Measurements from ENCODE around the gene ADAM15. TPM values are rescaled to one million over a fixed set of nuclear protein-coding genes. Genes with fewer than 3 reads are reported as not detected.
A peak's percentile ranks its signal among the peaks of the same experiment; 100 is the strongest.

Gene ADAM15
- total RNA-seq, 2 experiments from 2014 or later, result 29.7 to 29.8 TPM

- ATAC-seq (no peak), DNase-seq (no peak)
- peaks cover 20% of the 10 kb centered on the region for H3K36me3 Mint-ChIP-seq (ENCODE audit: low read depth)
- H3K9me3 Mint-ChIP-seq (ENCODE audit: insufficient read depth), result no peaks in the 10 kb centered on the region
- no peak overlapping the region for H3K27ac Mint-ChIP-seq
- ChIA-PET CTCF (interaction anchor here (0.8 to 13.8 kb wide), 7 partner anchors 10 to 497 kb away, joined by 3 to 205 read pairs (median 6); no protein-coding TSS in a partner anchor), POLR2A (interaction anchor here (0.7 kb wide), 1 partner anchor 39 kb away, joined by 3 read pairs; no protein-coding TSS in a partner anchor)
- H3K4me1 Mint-ChIP-seq (ENCODE audit: low read depth), result peaks cover 21% of the 10 kb centered on the region
- H3K4me3 Mint-ChIP-seq, result no peak overlapping the region
- no peaks in the 10 kb centered on the region for H3K27me3 Mint-ChIP-seq (ENCODE audit: low read depth)
Measured at GRCh38 chr1:155057104-155057503, 6.0 kb downstream of the ADAM15 start.

GRCh38 chr1:155057788-155058211 lies 6.7 kb downstream of the ADAM15 start:
- Mint-ChIP-seq H3K9me3 (ENCODE audit: insufficient read depth) (no peaks in the 10 kb centered on the region), H3K27ac (no peak overlapping the region), H3K4me3 (no peak overlapping the region), H3K4me1 (ENCODE audit: low read depth) (peaks cover 20% of the 10 kb centered on the region), H3K27me3 (ENCODE audit: low read depth) (no peaks in the 10 kb centered on the region), H3K36me3 (ENCODE audit: low read depth) (peaks cover 20% of the 10 kb centered on the region)
- no peak for DNase-seq
- ChIA-PET POLR2A (interaction anchor here (0.7 kb wide), 1 partner anchor 40 kb away, joined by 3 read pairs; no protein-coding TSS in a partner anchor), CTCF (interaction anchor here (0.8 to 13.8 kb wide), 9 partner anchors 10 to 497 kb away, joined by 3 to 205 read pairs (median 5); partner anchors contain the start of gene PBXIP1)
- ATAC-seq, result no peak

- Mint-ChIP-seq H3K27me3 (ENCODE audit: low read depth) (no peaks in the 10 kb centered on the region), H3K9me3 (ENCODE audit: insufficient read depth) (no peaks in the 10 kb centered on the region), H3K27ac (no peak overlapping the region), H3K4me3 (no peak overlapping the region), H3K4me1 (ENCODE audit: low read depth) (peaks cover 32% of the 10 kb centered on the region), H3K36me3 (ENCODE audit: low read depth) (peaks cover 20% of the 10 kb centered on the region)
- DNase-seq, result no peak
- CTCF ChIA-PET, result interaction anchor here (0.6 to 13.8 kb wide), 17 partner anchors 9 to 501 kb away, joined by 3 to 205 read pairs (median 8); partner anchors contain the start of genes ADAM15, FLAD1, KRTCAP2 and ZBTB7B
- no peak for ATAC-seq
- POLR2A ChIA-PET, result interaction anchor here (1.1 kb wide), 1 partner anchor 123 kb away, joined by 3 read pairs; no protein-coding TSS in a partner anchor
Measured at GRCh38 chr1:155060736-155061135, 9.6 kb downstream of the ADAM15 start.

- Mint-ChIP-seq H3K27me3 (ENCODE audit: low read depth) (no peaks in the 10 kb centered on the region), H3K36me3 (ENCODE audit: low read depth) (peaks cover 18% of the 10 kb centered on the region), H3K27ac (peak overlapping the region; percentile 34), H3K9me3 (ENCODE audit: insufficient read depth) (no peaks in the 10 kb centered on the region), H3K4me1 (ENCODE audit: low read depth) (peaks cover 36% of the 10 kb centered on the region), H3K4me3 (no peak overlapping the region)
- peak; percentile 65 for ATAC-seq
- CTCF ChIA-PET, result interaction anchor here (0.6 to 13.8 kb wide), 32 partner anchors 10 to 502 kb away, joined by 3 to 205 read pairs (median 4); partner anchors contain the start of genes ADAM15, CKS1B, EFNA3 and FLAD1
- POLR2A ChIA-PET, result interaction anchor here (0.8 to 1.1 kb wide), 3 partner anchors 16 to 124 kb away, joined by 3 read pairs; no protein-coding TSS in a partner anchor
- DNase-seq, result peak; percentile 96
Measured at GRCh38 chr1:155061381-155062150, 10.4 kb downstream of the ADAM15 start.

- ATAC-seq (no peak), DNase-seq (no peak)
- Mint-ChIP-seq H3K36me3 (ENCODE audit: low read depth) (peaks cover 22% of the 10 kb centered on the region), H3K27ac (no peak overlapping the region), H3K9me3 (ENCODE audit: insufficient read depth) (no peaks in the 10 kb centered on the region), H3K27me3 (ENCODE audit: low read depth) (no peaks in the 10 kb centered on the region), H3K4me3 (peak overlapping the region; percentile 89), H3K4me1 (ENCODE audit: low read depth) (peaks cover 41% of the 10 kb centered on the region)
- ChIA-PET CTCF (interaction anchor here (0.6 to 13.8 kb wide), 32 partner anchors 9 to 502 kb away, joined by 3 to 205 read pairs (median 6); partner anchors contain the start of genes ADAM15, CKS1B, EFNA3 and FLAD1), POLR2A (interaction anchor here (0.8 to 0.9 kb wide), 2 partner anchors 17 to 46 kb away, joined by 3 read pairs; no protein-coding TSS in a partner anchor)
Measured at GRCh38 chr1:155062151-155062686, 11.1 kb downstream of the ADAM15 start.

DNA sequence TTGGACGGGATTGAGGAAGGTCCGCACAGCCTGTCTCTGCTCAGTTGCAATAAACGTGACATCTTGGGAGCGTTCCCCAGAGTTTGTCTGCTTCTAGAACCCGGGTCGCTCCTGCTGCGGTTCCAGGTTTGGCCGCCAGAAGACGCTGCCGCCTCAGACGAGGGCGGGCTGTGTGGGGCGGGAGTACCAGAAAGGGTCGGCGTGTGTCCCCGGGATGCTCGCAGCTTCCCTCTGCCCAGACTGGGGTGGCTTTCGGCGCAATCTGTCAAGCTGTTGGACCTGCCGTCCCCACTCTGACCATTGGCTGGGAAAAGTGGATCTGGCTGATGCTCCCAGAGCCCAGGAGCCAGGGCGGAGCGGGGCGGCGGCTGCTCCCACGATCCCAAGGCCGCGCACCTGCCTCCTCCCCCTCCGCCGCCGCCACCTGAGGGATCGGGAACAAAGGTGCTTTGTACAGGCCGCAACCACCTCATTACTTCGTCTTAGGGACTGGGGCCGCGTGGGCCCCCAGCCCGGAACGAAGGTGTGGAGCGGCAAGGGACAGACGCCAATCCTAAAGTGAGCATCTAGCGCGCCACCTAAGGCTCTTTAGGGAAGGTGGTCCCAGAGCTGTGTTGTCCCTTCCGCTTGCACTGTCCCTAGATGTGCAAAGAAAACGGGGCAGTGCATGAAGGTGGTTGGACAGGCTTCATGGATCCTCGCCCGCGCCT lies 11.7 kb downstream of the ADAM15 start:
- DNase-seq (peak; percentile 88), ATAC-seq (peak; percentile 48)
- Mint-ChIP-seq H3K36me3 (ENCODE audit: low read depth) (peaks cover 18% of the 10 kb centered on the region), H3K9me3 (ENCODE audit: insufficient read depth) (no peaks in the 10 kb centered on the region), H3K4me1 (ENCODE audit: low read depth) (peaks cover 41% of the 10 kb centered on the region), H3K27ac (no peak overlapping the region), H3K27me3 (ENCODE audit: low read depth) (no peaks in the 10 kb centered on the region), H3K4me3 (peak overlapping the region; percentile 89)
- CTCF ChIA-PET, result interaction anchor here (0.8 to 13.8 kb wide), 10 partner anchors 11 to 503 kb away, joined by 3 to 205 read pairs (median 16); partner anchors contain the start of genes ADAM15, EFNA3, FLAD1 and KRTCAP2
- POLR2A ChIA-PET, result interaction anchor here (0.6 kb wide), 1 partner anchor 29 kb away, joined by 3 read pairs; no protein-coding TSS in a partner anchor

- H3K27ac Mint-ChIP-seq, result peak within 1 kb of the TSS; percentile 51
- peaks cover 15% of the 10 kb centered on the region for H3K36me3 Mint-ChIP-seq (ENCODE audit: low read depth)
- DNase-seq (peak; percentile 90), ATAC-seq (peak; percentile 85)
- no peaks in the 10 kb centered on the region for H3K27me3 Mint-ChIP-seq (ENCODE audit: low read depth)
- ChIA-PET POLR2A (interaction anchor here (0.6 kb wide), 1 partner anchor 28 kb away, joined by 3 read pairs; no protein-coding TSS in a partner anchor), CTCF (interaction anchor here (0.8 to 13.8 kb wide), 9 partner anchors 12 to 503 kb away, joined by 3 to 205 read pairs (median 14); partner anchors contain the start of genes ADAM15, EFNA3, FLAD1 and KRTCAP2)
- no peaks in the 10 kb centered on the region for H3K9me3 Mint-ChIP-seq (ENCODE audit: insufficient read depth)
- H3K4me1 Mint-ChIP-seq (ENCODE audit: low read depth), result peaks cover 41% of the 10 kb centered on the region
- H3K4me3 Mint-ChIP-seq, result peak within 1 kb of the TSS; percentile 89
Measured at GRCh38 chr1:155063550-155064110, 12.5 kb downstream of the ADAM15 start, which contains the start of gene EFNA4. EFNA4 (plus strand) TSS chr1:155063740; CDS start chr1:155063824, 84 bp downstream.

DNA sequence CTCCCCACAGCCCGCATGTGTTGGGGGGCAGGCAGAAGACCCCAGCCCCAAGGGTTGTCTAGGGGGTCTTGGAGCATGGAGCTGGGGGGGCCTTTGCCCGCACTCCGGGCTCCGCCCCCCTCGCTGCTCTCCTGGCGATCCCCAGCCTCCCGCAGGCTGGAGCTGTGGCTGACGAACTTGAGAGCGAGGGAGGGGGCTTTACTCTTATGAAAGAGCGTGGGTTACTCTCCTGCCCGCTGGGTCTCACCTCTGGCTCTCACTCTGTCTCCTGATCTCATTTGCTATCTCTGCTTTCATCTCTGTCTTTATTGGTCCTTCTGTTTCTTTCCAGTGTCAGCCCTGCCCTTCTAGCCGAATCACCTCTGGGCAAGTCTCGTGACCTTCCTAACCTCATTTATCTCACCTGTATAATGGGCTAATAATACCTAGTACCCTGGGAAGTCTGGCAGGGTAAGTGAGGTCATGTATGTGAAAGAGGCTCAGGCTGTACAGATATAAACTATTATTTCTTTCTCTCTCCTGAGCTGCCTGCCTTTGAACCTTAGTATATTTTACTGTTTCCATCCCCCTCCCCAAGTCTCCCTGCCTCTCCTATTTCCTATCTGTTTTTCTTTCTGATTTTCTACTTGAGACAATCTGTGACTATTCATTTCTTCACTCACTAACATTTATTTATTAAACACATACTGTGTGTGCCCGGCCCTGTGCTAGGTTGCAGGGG lies 13.2 kb downstream of the ADAM15 start:
- Mint-ChIP-seq H3K36me3 (ENCODE audit: low read depth) (peaks cover 15% of the 10 kb centered on the region), H3K27ac (no peak overlapping the region), H3K4me1 (ENCODE audit: low read depth) (peaks cover 41% of the 10 kb centered on the region), H3K9me3 (ENCODE audit: insufficient read depth) (no peaks in the 10 kb centered on the region), H3K4me3 (peak overlapping the region; percentile 89), H3K27me3 (ENCODE audit: low read depth) (no peaks in the 10 kb centered on the region)
- DNase-seq, result no peak
- CTCF ChIA-PET, result interaction anchor here (0.8 to 10.3 kb wide), 10 partner anchors 11 to 505 kb away, joined by 3 to 201 read pairs (median 4); partner anchors contain the start of genes ADAM15 and KRTCAP2
- POLR2A ChIA-PET, result interaction anchor here (0.8 kb wide), 1 partner anchor 109 kb away, joined by 3 read pairs; no protein-coding TSS in a partner anchor
- peak; percentile 8 for ATAC-seq

DNA sequence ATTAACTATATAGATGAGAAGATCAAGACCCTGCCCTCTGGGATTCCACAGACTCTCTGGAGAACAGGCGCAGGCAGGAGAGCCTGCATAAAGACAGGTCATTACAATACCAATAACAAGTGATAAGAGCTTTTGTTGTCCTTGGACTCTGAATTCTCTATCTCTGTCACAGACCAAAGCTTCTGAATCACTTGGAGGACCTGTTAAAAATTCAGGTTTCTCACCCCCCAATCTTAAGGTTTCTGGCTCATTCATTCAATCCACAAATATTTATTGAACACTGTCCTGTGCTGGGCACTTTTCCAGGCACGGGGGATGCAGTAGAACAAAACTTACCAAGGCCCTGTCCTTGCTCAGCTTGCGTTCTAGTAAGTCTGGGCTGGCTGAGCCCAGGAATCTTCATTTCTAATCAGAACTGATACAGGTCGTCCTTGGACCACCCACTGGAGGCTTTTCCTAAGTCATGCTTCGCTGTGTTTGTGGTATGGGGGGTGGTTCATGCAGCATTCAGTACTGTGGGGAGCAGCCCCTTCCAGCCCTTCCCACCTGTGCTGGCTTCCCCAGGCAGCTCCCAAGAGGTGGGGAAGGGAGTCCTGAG lies 13.8 kb downstream of the ADAM15 start:
- H3K27me3 Mint-ChIP-seq (ENCODE audit: low read depth), result no peaks in the 10 kb centered on the region
- peak overlapping the region; percentile 89 for H3K4me3 Mint-ChIP-seq
- DNase-seq (no peak), ATAC-seq (no peak)
- POLR2A ChIA-PET, result interaction anchor here (0.8 kb wide), 1 partner anchor 110 kb away, joined by 3 read pairs; no protein-coding TSS in a partner anchor
- CTCF ChIA-PET, result interaction anchor here (0.8 to 10.3 kb wide), 10 partner anchors 11 to 505 kb away, joined by 3 to 201 read pairs (median 4); partner anchors contain the start of genes ADAM15 and KRTCAP2
- peaks cover 15% of the 10 kb centered on the region for H3K36me3 Mint-ChIP-seq (ENCODE audit: low read depth)
- no peak overlapping the region for H3K27ac Mint-ChIP-seq
- peaks cover 41% of the 10 kb centered on the region for H3K4me1 Mint-ChIP-seq (ENCODE audit: low read depth)
- H3K9me3 Mint-ChIP-seq (ENCODE audit: insufficient read depth), result no peaks in the 10 kb centered on the region

Data from activated CD8-positive, alpha-beta T cell treated with anti-CD3 and anti-CD28 coated beads, Interleukin-2, amount 10 ng/mL, durations not matched to agents 7 days and 5 days (primary cell).